ENCODE measurements around the gene CTNNBL1. TPM values are rescaled to one million over a fixed set of nuclear protein-coding genes. Genes with fewer than 3 reads are reported as not detected.

Gene CTNNBL1
- total and polyA plus RNA-seq, 2 of the 4 experiments (the other 2 are of a cell fraction), result 29.9 to 34.1 TPM

- Histone ChIP-seq H3K9me1 (ENCODE audit: insufficient read depth, low read length) (0 out of 2 replicates have a peak, but pooled peaks cover 2% of the 10 kb centered on the region), H3K4ac (ENCODE audit: low read depth, low read length) (no peak overlapping the region), H2AK5ac (ENCODE audit: low read depth, low read length) (no peak overlapping the region), H2BK5ac (ENCODE audit: low read depth, low read length, poor library complexity, severe bottlenecking) (no peak overlapping the region), H2BK20ac (ENCODE audit: low read depth, low read length) (no peak overlapping the region), H3K79me1 (ENCODE audit: low read depth in 1 of 2, low read length in 2 of 2) (no peaks in the 10 kb centered on the region), H3K4me2 (ENCODE audit: low read depth, low read length) (no peak overlapping the region), H2BK120ac (ENCODE audit: low read depth, low read length) (no peak overlapping the region), H3K23ac (ENCODE audit: low read depth, low read length) (no peak overlapping the region), H2AFZ (replicated peaks; ENCODE audit: low read length, poor library complexity) (no peak overlapping the region), H3K27ac (ENCODE audit: insufficient read depth, low read length) (no peak overlapping the region), H3K18ac (ENCODE audit: low read depth, low read length) (no peak overlapping the region), H3K4me1 (ENCODE audit: control insufficient read depth, insufficient read depth, low read length) (no peaks in the 10 kb centered on the region), H3K14ac (replicated peaks; ENCODE audit: low read depth, low read length) (no peak overlapping the region), H3K9ac (ENCODE audit: low read depth, low read length) (no peak overlapping the region), H3K9me3 (ENCODE audit: control insufficient read depth, insufficient read depth, low read length) (no peaks in the 10 kb centered on the region), H4K8ac (ENCODE audit: low read depth in 2 of 2, low read length in 2 of 2) (no peak overlapping the region), H3K56ac (ENCODE audit: extremely low read depth, insufficient read depth, low read length) (no peak overlapping the region), H3K4me3 (ENCODE audit: insufficient read depth, low read depth, low read length) (no peak overlapping the region), H3K36me3 (ENCODE audit: control insufficient read depth, insufficient read depth, low read length) (no peaks in the 10 kb centered on the region), H4K5ac (ENCODE audit: low read depth, low read length) (no peak overlapping the region), H2AK9ac (replicated peaks; ENCODE audit: low read depth, low read length, poor library complexity) (no peak overlapping the region), H4K91ac (ENCODE audit: insufficient read depth, low read depth, low read length) (no peak overlapping the region), H2BK15ac (ENCODE audit: low read depth, low read length) (no peak overlapping the region), H3K27me3 (ENCODE audit: control insufficient read depth, insufficient read depth, low read length) (peaks cover 48% of the 10 kb centered on the region), H4K20me1 (ENCODE audit: insufficient read depth, low read length) (no peaks in the 10 kb centered on the region)
- dilution Hi-C loops (cut with HindIII; ENCODE audit: low sequenced_read_pairs, unreplicated experiment) (no loop called here), intact Hi-C loops (cut with micrococcal nuclease) (no loop called here), in situ Hi-C loops (cut with MboI; ENCODE audit: low sequenced_read_pairs) (no loop called here)
- WGBS, 2 experiments (ENCODE audit: extremely low coverage in 2 of 2, insufficient read length in 1 of 2), result 47% methylated on average over 3 of the region's 7 CpGs; no CpG with 5 or more reads in 1 of the 2 experiments
- BruUV-seq (replicated peaks), result no TSS peak
- POLR2A ChIA-PET (ENCODE audit: unreplicated experiment), result no interaction called here
- no peak for ATAC-seq (ENCODE audit: low read depth)
- TF ChIP-seq MAZ (IDR thresholded peaks at IDR 0.05; ENCODE audit: borderline replicate concordance, low read depth, low read length) (no peak), MAFK (IDR thresholded peaks at IDR 0.05; ENCODE audit: low read depth, low read length) (no peak), CHD1 (IDR thresholded peaks at IDR 0.05; ENCODE audit: low read depth, low read length) (no peak), BHLHE40 (IDR thresholded peaks at IDR 0.05; ENCODE audit: low read depth, low read length) (no peak), CEBPB (IDR thresholded peaks at IDR 0.05; ENCODE audit: low read depth, low read length) (no peak)
- CTCF ChIA-PET, result no interaction called here
- DNase-seq, result no peak
These were observed 17.4 kb upstream of the CTNNBL1 start for GRCh38 chr20:37676440-37676839.
